Activated T-cell treated with anti-CD3 and anti-CD28 coated beads, Interleukin-2, amount 50 U/mL, for 24 hours (primary cell): ENCODE data around the gene GJB5.

Experiments used
- DNase-seq: peaks from one replicate; pipeline ENCODE4 v3.0.0-alpha.2; 2020
- H3K27ac Mint-ChIP-seq: 2 replicates; pipeline ENCODE4 v1.8.0; 2020; ENCODE audit warnings: mild to moderate bottlenecking, mixed read lengths
- H3K27me3 Mint-ChIP-seq: 2 replicates; pipeline ENCODE4 v1.8.0; 2020; ENCODE audit warnings: mixed read lengths
- H3K36me3 Mint-ChIP-seq: 2 replicates; pipeline ENCODE4 v1.8.0; 2020; ENCODE audit warnings: low read depth, mixed read lengths
- H3K4me1 Mint-ChIP-seq: 2 replicates; pipeline ENCODE4 v1.8.0; 2020; ENCODE audit warnings: low read depth, mixed read lengths
- H3K4me3 Mint-ChIP-seq: 2 replicates; pipeline ENCODE4 v1.8.0; 2020; ENCODE audit warnings: mild to moderate bottlenecking, moderate library complexity, mixed read lengths
- H3K9me3 Mint-ChIP-seq: 2 replicates; pipeline ENCODE4 v1.8.0; 2020; ENCODE audit warnings: mixed read lengths

GJB5 gene

DNA sequence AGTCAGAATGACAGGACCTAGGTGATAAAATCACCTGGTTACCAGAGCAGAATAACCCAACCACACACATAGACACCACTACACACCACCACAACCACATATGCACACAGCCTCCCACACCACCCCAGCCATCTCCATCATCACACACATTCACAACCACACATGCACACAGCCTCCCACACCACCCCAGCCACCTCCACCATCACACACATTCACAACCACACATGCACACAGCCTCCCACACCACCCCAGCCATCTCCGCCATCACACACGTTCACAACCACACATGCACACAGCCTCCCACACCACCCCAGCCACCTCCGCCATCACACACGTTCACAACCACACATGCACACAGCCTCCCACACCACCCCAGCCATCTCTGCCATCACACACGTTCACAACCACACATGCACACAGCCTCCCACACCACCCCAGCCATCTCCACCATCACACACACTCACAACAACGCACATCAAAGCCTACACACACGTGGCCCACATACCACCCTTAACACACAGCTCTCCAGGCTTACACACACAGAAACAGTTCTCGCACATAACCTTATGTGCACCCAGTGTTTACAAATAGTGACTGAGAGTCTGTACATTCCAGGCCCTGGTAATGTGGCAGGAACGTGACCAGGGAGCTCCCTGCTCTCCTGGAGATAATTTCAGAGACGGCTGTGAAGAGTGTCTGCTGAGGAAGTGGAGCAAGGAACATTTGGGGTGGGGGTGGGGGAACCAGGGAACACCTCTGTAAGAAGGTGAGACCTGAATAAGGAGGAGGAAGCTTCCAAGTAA lies 22.9 kb downstream of the GJB5 start:
- no peak overlapping the region for H3K27ac Mint-ChIP-seq
- peaks cover 46% of the 10 kb centered on the region for H3K27me3 Mint-ChIP-seq
- H3K4me1 Mint-ChIP-seq: peaks cover 3% of the 10 kb centered on the region
- H3K36me3 Mint-ChIP-seq: no peaks in the 10 kb centered on the region
- no peaks in the 10 kb centered on the region for H3K9me3 Mint-ChIP-seq
- no peak overlapping the region for H3K4me3 Mint-ChIP-seq
- DNase-seq: no peak

DNA sequence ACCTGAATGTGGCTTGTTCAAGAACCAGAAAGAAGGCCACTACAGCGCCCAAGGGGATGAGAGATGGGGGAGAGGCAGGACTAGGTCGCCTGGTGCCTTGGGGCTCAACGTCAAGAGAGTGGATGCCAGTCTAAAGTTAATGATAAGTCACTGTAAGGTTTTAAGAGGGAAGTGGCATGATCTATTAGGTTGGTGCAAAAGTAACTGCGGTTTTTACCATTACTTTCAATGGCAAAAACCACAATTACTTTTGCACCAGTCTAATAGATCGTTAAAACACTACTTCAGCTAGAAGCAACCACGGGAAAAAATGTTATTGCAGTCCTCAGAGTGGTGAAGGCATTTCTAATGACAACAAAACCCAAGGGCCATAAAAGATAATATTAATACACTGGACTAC lies 23.5 kb downstream of the GJB5 start:
- Mint-ChIP-seq H3K9me3 (no peaks in the 10 kb centered on the region), H3K4me3 (no peak overlapping the region), H3K27me3 (peaks cover 53% of the 10 kb centered on the region), H3K36me3 (no peaks in the 10 kb centered on the region), H3K27ac (no peak overlapping the region), H3K4me1 (peaks cover 3% of the 10 kb centered on the region)
- no peak for DNase-seq

GRCh38 chr1:34779005-34779404 lies 24.2 kb downstream of the GJB5 start:
- no peak overlapping the region for H3K4me3 Mint-ChIP-seq
- no peak overlapping the region for H3K27ac Mint-ChIP-seq

GRCh38 chr1:34779526-34779925 lies 24.7 kb downstream of the GJB5 start:
- Mint-ChIP-seq H3K4me3 (no peak overlapping the region), H3K27me3 (peaks cover 63% of the 10 kb centered on the region)

More at GRCh38 chr1:34779005-34779404, 24.2 kb downstream of the GJB5 start:
- no peaks in the 10 kb centered on the region for H3K36me3 Mint-ChIP-seq
- peaks cover 58% of the 10 kb centered on the region for H3K27me3 Mint-ChIP-seq
- peaks cover 3% of the 10 kb centered on the region for H3K4me1 Mint-ChIP-seq
- no peak for DNase-seq
- H3K9me3 Mint-ChIP-seq: no peaks in the 10 kb centered on the region

DNA sequence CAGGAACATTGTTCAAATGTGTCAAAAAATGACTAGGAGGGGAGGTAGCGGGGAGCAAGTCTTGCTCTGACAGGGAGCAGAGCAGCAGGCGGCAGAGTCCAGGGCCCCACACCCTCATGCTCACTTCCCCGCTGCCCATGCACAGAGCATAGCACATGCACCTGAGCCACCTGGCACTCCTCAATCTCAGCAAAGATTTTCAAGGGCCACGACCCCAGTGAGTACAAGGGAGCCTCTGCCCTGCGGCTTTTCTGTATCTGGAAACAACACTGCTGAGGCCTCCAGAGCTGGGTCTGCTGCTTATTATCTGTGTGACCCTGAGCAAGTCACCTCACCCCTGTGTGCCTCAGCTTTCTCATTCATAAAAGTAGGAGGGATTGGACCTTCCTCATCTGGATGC lies 25.1 kb downstream of the GJB5 start:
- no peak for DNase-seq
- Mint-ChIP-seq H3K27me3 (peaks cover 66% of the 10 kb centered on the region), H3K36me3 (no peaks in the 10 kb centered on the region), H3K27ac (no peak overlapping the region), H3K4me3 (no peak overlapping the region), H3K4me1 (peaks cover 3% of the 10 kb centered on the region), H3K9me3 (no peaks in the 10 kb centered on the region)

More at GRCh38 chr1:34779526-34779925, 24.7 kb downstream of the GJB5 start:
- peak; percentile 6 for DNase-seq
- Mint-ChIP-seq H3K9me3 (no peaks in the 10 kb centered on the region), H3K36me3 (no peaks in the 10 kb centered on the region), H3K4me1 (peaks cover 3% of the 10 kb centered on the region), H3K27ac (no peak overlapping the region)

- Mint-ChIP-seq H3K4me3 (no peak overlapping the region), H3K27ac (no peak overlapping the region), H3K4me1 (peaks cover 3% of the 10 kb centered on the region), H3K9me3 (no peaks in the 10 kb centered on the region), H3K36me3 (no peaks in the 10 kb centered on the region), H3K27me3 (peaks cover 71% of the 10 kb centered on the region)
- no peak for DNase-seq
Observed at GRCh38 chr1:34780528-34780927, 25.7 kb downstream of the GJB5 start.

- H3K4me1 Mint-ChIP-seq: peaks cover 3% of the 10 kb centered on the region
- peaks cover 74% of the 10 kb centered on the region for H3K27me3 Mint-ChIP-seq
- peak within 1 kb of the TSS; percentile 40 for H3K4me3 Mint-ChIP-seq
- DNase-seq: no peak
- no peaks in the 10 kb centered on the region for H3K9me3 Mint-ChIP-seq
- no peaks in the 10 kb centered on the region for H3K36me3 Mint-ChIP-seq
- no peak within 1 kb of the TSS for H3K27ac Mint-ChIP-seq
Observed at GRCh38 chr1:34781071-34781843, 26.4 kb downstream of the GJB5 start, which contains the start of gene GJB3. Gene GJB3, plus strand, starts transcription at chr1:34781214. Its CDS starts 3,549 bp downstream, at chr1:34784763.

- Mint-ChIP-seq H3K36me3 (no peaks in the 10 kb centered on the region), H3K9me3 (no peaks in the 10 kb centered on the region), H3K4me3 (no peak overlapping the region), H3K27me3 (peaks cover 80% of the 10 kb centered on the region), H3K27ac (no peak overlapping the region), H3K4me1 (peaks cover 8% of the 10 kb centered on the region)
- no peak for DNase-seq
Observed at GRCh38 chr1:34781844-34782391, 27.1 kb downstream of the GJB5 start.

GRCh38 chr1:34784751-34785221 lies 29.9 kb downstream of the GJB5 start:
- H3K9me3 Mint-ChIP-seq: no peaks in the 10 kb centered on the region
- peaks cover 9% of the 10 kb centered on the region for H3K4me1 Mint-ChIP-seq
- no peak overlapping the region for H3K27ac Mint-ChIP-seq
- peaks cover 78% of the 10 kb centered on the region for H3K27me3 Mint-ChIP-seq
- no peak for DNase-seq
- H3K4me3 Mint-ChIP-seq: no peak overlapping the region
- H3K36me3 Mint-ChIP-seq: no peaks in the 10 kb centered on the region

- peaks cover 13% of the 10 kb centered on the region for H3K4me1 Mint-ChIP-seq
- no peaks in the 10 kb centered on the region for H3K36me3 Mint-ChIP-seq
- DNase-seq: no peak
- no peak overlapping the region for H3K4me3 Mint-ChIP-seq
- peaks cover 76% of the 10 kb centered on the region for H3K27me3 Mint-ChIP-seq
- no peak overlapping the region for H3K27ac Mint-ChIP-seq
- no peaks in the 10 kb centered on the region for H3K9me3 Mint-ChIP-seq
Observed at GRCh38 chr1:34785231-34785874, 30.5 kb downstream of the GJB5 start.

DNA sequence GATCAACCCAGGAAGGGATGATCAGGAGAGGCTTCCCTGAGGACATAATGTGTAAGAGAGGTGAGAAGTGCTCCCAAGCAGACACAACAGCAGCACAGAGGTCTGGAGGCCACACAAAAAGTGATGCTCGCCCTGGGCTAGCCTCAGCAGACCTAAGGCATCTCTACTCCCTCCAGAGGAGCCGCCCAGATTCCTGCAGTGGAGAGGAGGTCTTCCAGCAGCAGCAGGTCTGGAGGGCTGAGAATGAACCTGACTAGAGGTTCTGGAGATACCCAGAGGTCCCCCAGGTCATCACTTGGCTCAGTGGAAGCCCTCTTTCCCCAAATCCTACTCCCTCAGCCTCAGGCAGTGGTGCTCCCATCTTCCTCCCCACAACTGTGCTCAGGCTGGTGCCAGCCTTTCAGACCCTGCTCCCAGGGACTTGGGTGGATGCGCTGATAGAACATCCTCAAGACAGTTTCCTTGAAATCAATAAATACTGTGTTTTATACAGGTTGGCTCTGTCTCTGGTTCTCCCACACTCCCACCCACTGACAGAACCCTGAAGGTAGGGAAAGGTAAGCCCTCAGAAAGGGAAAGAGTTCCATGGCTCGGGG lies 31.1 kb downstream of the GJB5 start:
- Mint-ChIP-seq H3K4me1 (peaks cover 13% of the 10 kb centered on the region), H3K27ac (no peak overlapping the region), H3K36me3 (no peaks in the 10 kb centered on the region), H3K4me3 (no peak overlapping the region), H3K27me3 (peaks cover 78% of the 10 kb centered on the region), H3K9me3 (no peaks in the 10 kb centered on the region)
- no peak for DNase-seq

DNA sequence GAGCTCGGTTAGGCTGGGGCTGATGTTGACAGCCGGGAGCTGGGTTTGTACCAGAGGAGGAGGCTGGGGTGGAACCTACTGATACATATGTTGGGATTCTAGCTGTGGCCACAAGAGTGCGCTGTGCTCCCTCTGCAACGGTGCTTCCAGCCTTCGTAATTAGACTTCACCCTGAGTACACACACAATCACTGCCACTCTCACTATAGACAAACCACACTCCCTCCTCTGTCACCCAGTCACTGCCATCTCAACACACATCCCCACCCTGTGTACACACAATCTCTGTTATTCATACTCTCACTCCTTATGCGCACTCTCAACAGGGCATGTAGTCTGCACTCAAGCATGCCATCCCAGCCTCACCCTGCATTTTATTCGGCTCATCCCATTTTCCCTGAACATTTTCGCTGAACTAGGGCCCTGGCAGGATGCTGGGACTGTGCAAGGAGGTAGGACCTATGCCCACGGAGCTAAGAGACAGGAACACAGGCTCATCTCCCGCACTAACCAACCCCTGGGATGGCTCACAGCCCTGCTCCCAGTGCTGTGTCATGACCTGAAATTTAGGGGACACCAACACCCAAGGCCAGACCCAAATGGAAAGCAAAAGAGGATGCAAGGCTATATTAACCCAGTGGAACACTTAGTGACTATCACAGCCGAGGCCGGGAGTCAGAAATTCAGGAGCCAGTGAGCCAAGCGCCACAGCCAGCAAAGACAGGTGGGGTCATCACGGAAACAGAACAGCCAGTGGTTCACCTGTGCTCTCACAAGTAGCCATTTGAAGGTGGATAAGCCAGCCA lies 31.9 kb downstream of the GJB5 start:
- H3K27ac Mint-ChIP-seq: no peak overlapping the region
- peak; percentile 74 for DNase-seq
- H3K4me3 Mint-ChIP-seq: no peak overlapping the region
- H3K9me3 Mint-ChIP-seq: no peaks in the 10 kb centered on the region
- peaks cover 13% of the 10 kb centered on the region for H3K4me1 Mint-ChIP-seq
- no peaks in the 10 kb centered on the region for H3K36me3 Mint-ChIP-seq
- H3K27me3 Mint-ChIP-seq: peaks cover 83% of the 10 kb centered on the region
